DMS153 treated with DMSO at 0.1 percent for 48 hours (cell line): ENCODE data around the gene CDC23.
"Not testable (repeated sequence)": the region's sequence is repeated elsewhere in the genome, so short reads cannot be mapped to it uniquely, and the experiment has no call there.

Experiments
- DNase-seq: peaks from one replicate; lab custom pipeline; 2025; ENCODE audit not compliant: unreplicated experiment; lab: John Stamatoyannopoulos, UW

CDC23 gene

DNA sequence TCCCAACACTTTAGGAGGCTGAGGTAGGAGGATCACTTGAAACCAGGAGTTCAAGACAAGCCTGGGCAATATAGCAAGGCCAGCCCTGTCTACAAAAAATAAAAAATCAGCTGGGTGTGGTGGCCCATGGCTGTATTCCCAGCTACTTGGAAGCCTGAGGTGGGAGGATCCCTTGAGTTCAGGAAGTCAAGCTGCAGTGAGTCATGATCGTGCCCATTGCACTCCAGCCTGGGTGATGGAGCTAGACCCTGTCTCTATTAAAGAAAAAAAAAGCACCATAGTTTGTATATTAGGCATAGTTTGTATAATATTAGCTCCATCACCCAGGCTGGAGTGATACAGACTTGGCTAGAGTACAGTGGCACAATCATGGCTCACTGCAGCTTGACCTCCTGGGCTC lies 64.3 kb downstream of the CDC23 start:
- no peak for DNase-seq

DNA sequence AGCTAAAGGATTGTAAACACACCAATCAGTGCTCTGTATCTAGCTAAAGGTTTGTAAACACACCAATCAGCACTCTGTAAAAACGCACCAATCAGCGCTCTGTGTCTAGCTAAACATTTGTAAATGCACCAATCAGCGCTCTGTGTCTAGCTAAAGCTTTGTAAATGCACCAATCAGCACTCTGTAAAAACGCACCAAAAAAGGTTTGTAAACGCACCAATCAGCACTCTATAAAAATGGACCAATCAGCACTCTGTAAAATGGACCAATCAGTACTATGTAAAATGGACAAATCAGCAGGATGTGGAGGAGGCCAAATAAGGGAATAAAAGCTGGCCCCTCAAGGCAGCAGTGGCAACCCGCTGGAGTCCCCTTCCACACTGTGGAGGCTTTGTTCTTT lies 69.5 kb downstream of the CDC23 start:
- DNase-seq, result not testable (repeated sequence)

DNA sequence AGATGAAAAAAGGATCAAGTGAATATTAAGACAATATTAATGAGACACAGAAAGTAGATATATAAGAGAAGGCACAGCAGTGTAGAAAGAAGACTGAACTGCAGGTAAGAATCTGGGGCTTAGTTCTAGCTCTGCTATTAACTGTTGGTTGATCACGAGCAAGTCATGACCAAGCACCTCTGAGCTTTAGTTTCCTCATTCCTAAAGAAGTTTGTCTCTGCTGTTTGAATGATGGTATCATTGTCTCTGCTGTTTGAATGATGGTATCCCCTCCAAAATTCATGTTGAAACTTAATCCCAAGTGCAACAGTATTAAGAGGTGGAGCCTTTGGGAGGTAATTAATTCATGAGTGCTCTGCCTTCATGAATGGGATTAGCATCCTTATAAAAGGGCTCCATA lies 71.4 kb downstream of the CDC23 start:
- no peak for DNase-seq

DNA sequence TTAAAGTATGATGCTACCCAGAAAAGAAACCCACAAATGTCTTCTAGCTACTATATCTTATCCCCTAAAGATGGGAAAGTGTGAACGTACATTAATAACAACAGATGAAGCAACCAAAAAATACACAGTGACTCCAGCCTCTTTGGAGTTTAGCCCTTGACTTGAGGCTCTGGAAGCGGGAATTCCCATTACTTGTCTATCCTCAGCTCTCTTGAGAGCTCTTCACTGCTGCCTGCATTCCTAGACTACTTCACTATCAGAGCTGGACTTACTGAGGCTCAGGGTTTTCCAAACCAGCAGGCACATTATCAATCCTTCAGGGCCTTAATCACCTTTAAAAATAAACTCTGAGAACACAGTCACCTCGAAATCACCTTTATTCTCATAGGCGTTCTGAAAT lies 72.9 kb downstream of the CDC23 start:
- no peak for DNase-seq

DNA sequence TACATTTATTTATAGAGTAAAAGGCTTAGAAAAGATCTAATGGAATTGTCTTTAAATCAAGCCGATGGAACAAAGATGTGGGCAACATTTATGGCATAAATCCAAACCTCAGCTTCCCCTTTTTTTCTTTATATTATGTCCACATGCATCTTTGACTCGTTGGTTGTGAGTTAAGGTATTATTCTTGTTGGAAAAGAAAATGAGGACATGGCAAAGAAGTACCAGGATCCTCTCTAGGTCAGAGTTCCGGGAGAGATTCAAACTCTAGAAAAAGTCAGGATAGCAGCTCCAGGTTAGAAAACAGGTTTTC lies 73.4 kb downstream of the CDC23 start:
- DNase-seq, result no peak

DNA sequence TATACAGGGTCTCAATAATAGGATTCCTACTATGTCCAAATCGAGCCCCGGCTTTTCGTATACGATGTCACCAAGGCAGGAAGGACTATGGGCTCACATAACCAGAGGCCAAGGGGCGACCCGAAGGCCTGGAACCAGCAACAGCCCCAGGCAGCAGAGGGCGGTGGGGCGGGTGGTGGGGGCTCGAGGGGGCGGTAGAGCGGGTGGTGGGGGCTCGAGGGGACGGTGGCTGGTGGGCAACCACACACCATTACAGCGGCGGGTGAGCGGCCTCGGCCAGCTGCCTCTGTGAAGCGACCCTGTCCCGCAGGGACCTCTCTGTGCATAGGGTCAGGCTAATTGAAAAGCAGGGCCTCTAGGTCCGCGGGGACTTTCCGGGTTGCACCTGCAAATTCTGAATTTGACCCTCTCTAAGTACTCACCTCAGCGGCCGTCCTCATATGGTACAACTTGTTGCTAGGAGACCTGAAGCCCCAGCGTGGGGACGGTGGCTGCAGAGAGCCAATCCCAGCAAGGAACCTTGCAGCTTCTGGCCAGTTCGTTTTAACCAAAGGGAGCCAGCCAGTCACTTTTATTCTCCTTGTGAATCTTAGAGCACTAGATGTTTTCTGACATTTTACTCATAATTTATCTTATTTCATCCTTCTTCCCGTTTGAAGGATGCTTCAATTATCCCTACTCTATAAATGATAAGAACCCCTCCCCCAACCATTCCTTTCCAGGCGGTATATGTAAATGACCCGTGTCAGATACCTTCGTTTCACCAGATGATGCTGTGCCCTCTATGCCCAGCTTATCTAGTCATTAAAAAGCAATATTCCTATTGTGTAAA lies 74.0 kb downstream of the CDC23 start, which contains the start of gene NME5:
NME5 (minus strand) TSS at position 480 of the 832 bp plus-strand sequence. CDS start 648 bp downstream, outside the sequence.
- DNase-seq, result peak; percentile 0
